Measurements from ENCODE around the gene PAPPA.

The PAPPA gene

DNA sequence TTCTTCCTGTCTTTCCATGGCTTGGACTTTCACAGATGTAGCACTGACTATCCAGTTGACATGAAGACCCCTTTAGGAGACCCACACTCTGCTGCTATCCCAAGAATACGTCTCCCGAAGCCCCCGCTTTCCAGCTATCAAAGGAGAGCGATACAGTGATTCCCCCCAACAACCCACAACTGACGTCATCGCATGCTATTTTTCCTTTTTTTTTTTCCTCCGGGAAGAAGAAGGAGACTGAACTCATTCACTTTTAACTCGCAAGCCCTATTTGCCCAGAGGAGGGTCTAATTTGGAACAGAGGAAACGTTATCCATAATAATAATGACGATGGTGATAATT lies 2.1 kb downstream of the PAPPA start:
- CTCF ChIA-PET, result no interaction called here
- TF ChIP-seq, protein P1, sequence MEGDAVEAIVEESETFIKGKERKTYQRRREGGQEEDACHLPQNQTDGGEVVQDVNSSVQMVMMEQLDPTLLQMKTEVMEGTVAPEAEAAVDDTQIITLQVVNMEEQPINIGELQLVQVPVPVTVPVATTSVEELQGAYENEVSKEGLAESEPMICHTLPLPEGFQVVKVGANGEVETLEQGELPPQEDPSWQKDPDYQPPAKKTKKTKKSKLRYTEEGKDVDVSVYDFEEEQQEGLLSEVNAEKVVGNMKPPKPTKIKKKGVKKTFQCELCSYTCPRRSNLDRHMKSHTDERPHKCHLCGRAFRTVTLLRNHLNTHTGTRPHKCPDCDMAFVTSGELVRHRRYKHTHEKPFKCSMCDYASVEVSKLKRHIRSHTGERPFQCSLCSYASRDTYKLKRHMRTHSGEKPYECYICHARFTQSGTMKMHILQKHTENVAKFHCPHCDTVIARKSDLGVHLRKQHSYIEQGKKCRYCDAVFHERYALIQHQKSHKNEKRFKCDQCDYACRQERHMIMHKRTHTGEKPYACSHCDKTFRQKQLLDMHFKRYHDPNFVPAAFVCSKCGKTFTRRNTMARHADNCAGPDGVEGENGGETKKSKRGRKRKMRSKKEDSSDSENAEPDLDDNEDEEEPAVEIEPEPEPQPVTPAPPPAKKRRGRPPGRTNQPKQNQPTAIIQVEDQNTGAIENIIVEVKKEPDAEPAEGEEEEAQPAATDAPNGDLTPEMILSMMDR (IDR thresholded peaks at IDR 0.05; ENCODE audit: control extremely low read depth, extremely low read depth, low read depth, missing control alignments), result no peak
- POLR2A ChIA-PET, result no interaction called here
- no peak for DNase-seq (ENCODE audit: extremely low spot score)

GRCh38 chr9:116156621-116157314 lies 3.2 kb downstream of the PAPPA start:
- TF ChIP-seq, protein P1 (IDR thresholded peaks at IDR 0.05; ENCODE audit: control extremely low read depth, extremely low read depth, low read depth, missing control alignments), result no peak
- POLR2A ChIA-PET, result no interaction called here
- no peak for DNase-seq (ENCODE audit: extremely low spot score)
- CTCF ChIA-PET, result interaction anchor here (1.3 kb wide), 1 partner anchor 415 kb away, joined by 3 read pairs; no protein-coding TSS in a partner anchor

DNA sequence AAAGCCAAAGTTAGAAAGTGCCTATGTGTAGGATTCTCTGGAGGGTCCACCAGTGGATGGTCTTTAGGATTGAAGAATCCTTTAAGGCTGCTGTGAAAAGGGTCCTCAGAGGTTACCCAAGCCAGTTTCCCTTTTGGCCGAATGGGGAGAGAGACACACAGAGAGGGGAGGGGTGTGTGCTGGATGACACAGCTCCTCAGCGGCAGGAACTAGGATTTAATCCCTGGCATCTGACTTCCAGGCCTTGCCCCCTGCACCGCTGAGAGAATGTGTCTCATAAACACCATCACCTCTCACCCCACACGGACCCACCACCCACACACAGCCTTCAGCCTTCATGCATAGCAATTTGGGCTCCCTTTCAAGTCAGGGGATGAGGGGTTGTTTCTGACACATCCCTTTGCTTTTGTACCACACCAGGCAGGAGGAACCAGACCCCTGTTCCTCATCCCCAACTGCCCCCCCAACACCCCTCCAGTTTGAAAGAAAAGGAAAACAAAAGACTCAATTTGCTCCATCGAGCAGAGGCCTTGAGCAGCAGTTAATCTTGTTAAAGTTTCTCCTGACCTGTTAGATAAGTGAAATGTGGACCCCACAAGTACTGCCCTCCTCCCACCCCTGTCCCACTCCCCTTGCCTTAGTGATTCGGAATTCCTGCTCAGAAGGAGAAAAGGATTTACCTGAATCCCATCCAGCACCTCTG lies 4.0 kb downstream of the PAPPA start:
- no peak for DNase-seq (ENCODE audit: extremely low spot score)

GRCh38 chr9:116160676-116161571 lies 7.3 kb downstream of the PAPPA start:
- DNase-seq (ENCODE audit: extremely low spot score), result no peak
- TF ChIP-seq, protein P1 (IDR thresholded peaks at IDR 0.05; ENCODE audit: control extremely low read depth, extremely low read depth, low read depth, missing control alignments), result no peak
- ChIA-PET POLR2A (no interaction called here), CTCF (interaction anchor here (0.8 to 1.9 kb wide), 5 partner anchors 8 to 568 kb away, joined by 3 to 7 read pairs (median 5); no protein-coding TSS in a partner anchor)

More for the DNA sequence above, 4.0 kb downstream of the PAPPA start:
- TF ChIP-seq, protein P1 (IDR thresholded peaks at IDR 0.05; ENCODE audit: control extremely low read depth, extremely low read depth, low read depth, missing control alignments), result no peak
- ChIA-PET CTCF (interaction anchor here (1.3 kb wide), 1 partner anchor 414 kb away, joined by 3 read pairs; no protein-coding TSS in a partner anchor), POLR2A (no interaction called here)

DNA sequence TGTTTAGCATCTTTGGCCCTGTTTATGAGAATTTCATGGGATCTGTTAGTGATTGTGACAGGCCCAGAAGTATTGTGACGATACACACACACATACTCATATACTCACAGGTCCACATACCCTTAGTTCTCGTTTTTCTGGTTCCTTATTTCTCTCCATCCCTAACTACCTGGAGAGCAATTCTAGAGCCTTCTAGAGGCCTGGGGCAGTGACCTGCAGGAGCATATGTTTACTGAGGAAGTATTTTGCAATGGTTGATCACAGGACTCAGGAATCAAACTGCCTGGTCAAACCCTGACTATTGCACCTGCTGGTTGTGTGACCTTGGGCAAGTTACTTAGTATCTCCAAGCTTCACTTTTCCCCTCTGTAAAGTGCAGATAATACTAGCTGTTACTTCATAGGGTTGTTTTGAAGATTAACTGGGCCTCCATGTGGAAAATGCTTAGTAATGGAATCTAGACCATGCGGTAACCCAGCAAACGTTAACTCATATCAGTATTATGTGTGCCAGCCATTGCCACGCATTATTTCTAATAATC lies 8.7 kb downstream of the PAPPA start:
- DNase-seq (ENCODE audit: extremely low spot score), result no peak
- POLR2A ChIA-PET, result no interaction called here
- CTCF ChIA-PET, result interaction anchor here (1.9 kb wide), 1 partner anchor 569 kb away, joined by 6 read pairs; no protein-coding TSS in a partner anchor
- TF ChIP-seq, protein P1 (IDR thresholded peaks at IDR 0.05; ENCODE audit: control extremely low read depth, extremely low read depth, low read depth, missing control alignments), result no peak

All from GM10248 (cell line).